MCF 10A (cell line): ENCODE data around the gene SEPTIN3. TPM values are rescaled to one million over a fixed set of nuclear protein-coding genes. Genes with fewer than 3 reads are reported as not detected.

Experiments
- BruUV-seq: library from RNA; stranded (reverse); fragments of 400-500 nt; replicated peaks from 2 replicates; lab custom pipeline; 2021; lab: Mats Ljungman, UMichigan
- CTCF ChIA-PET: fragments of 300-600 bp; sonication (Branson Sonifier 250); formaldehyde crosslinking; extraction: SDS; loops from one replicate; lab custom pipeline; 2021; ENCODE audit warnings: antibody characterized with exemption, inconsistent platforms; lab: Yijun Ruan, JAX
- POLR2A ChIA-PET: fragments of 300-600, 350-650 bp; sonication (Branson Sonifier 250); formaldehyde crosslinking; extraction: SDS; loops from one replicate; lab custom pipeline; 2020; ENCODE audit warnings: antibody characterized with exemption, inconsistent platforms; lab: Yijun Ruan, JAX
- DNase-seq: peaks from one replicate; pipeline ENCODE4 v3.0.0-alpha.2; 2018; ENCODE audit not compliant: unreplicated experiment
- H3K27ac Mint-ChIP-seq: one replicate; pipeline ENCODE4 v1.8.0; 2022; ENCODE audit warnings: mild to moderate bottlenecking, low read depth, mixed read lengths; ENCODE audit not compliant: unreplicated experiment
- H3K27me3 Mint-ChIP-seq: one replicate; pipeline ENCODE4 v1.8.0; 2022; ENCODE audit warnings: mixed read lengths; ENCODE audit not compliant: insufficient read depth, unreplicated experiment
- H3K36me3 Mint-ChIP-seq: one replicate; pipeline ENCODE4 v1.8.0; 2022; ENCODE audit warnings: mild to moderate bottlenecking, moderate library complexity, mixed read lengths; ENCODE audit not compliant: insufficient read depth, unreplicated experiment
- H3K4me1 Mint-ChIP-seq: one replicate; pipeline ENCODE4 v1.8.0; 2022; ENCODE audit warnings: mixed read lengths; ENCODE audit not compliant: insufficient read depth, unreplicated experiment
- H3K4me3 Mint-ChIP-seq: one replicate; pipeline ENCODE4 v1.8.0; 2022; ENCODE audit warnings: mild to moderate bottlenecking, moderate library complexity, mixed read lengths; ENCODE audit not compliant: unreplicated experiment
- H3K9me3 Mint-ChIP-seq: one replicate; pipeline ENCODE4 v1.8.0; 2022; ENCODE audit warnings: mixed read lengths; ENCODE audit not compliant: unreplicated experiment
- CTCF ChIP-seq: fragments of 200-600 bp; IDR thresholded peaks from one replicate; pipeline ENCODE4 v1.8.0; 2022; ENCODE audit warnings: antibody characterized with exemption, mild to moderate bottlenecking; ENCODE audit not compliant: unreplicated experiment
- intact Hi-C: fragments of 100-400 bp; cut with micrococcal nuclease; formaldehyde crosslinking; loops from 2 replicates; pipeline ENCODE4 v1.14.1; 2022
- total RNA-seq: library from RNA; stranded (reverse); gene quantifications from 2 replicates; pipeline ENCODE4 v1.2.3, GENCODE V29; 2022

SEPTIN3 gene
- total RNA-seq, 1 experiment from 2014 or later, result 0.21 TPM

- no TSS peak for BruUV-seq
- Mint-ChIP-seq H3K36me3 (no peaks in the 10 kb centered on the region), H3K9me3 (no peaks in the 10 kb centered on the region), H3K4me3 (no peak overlapping the region), H3K4me1 (no peaks in the 10 kb centered on the region), H3K27ac (no peak overlapping the region), H3K27me3 (peaks cover 9% of the 10 kb centered on the region)
- no peak for TF ChIP-seq CTCF
- intact Hi-C loops, result no loop called here
- CTCF ChIA-PET, result interaction anchor here (0.6 to 1.1 kb wide), 3 partner anchors 10 to 40 kb away, joined by 3 to 4 read pairs (median 3); no protein-coding TSS in a partner anchor
- no peak for DNase-seq
- POLR2A ChIA-PET, result no interaction called here
These were observed 46.2 kb upstream of the SEPTIN3 start for GRCh38 chr22:41922940-41923594.

- intact Hi-C loops, result no loop called here
- ChIA-PET POLR2A (no interaction called here), CTCF (interaction anchor here (0.7 to 1.1 kb wide), 3 partner anchors 11 to 61 kb away, joined by 3 to 5 read pairs (median 4); no protein-coding TSS in a partner anchor)
- Mint-ChIP-seq H3K9me3 (no peaks in the 10 kb centered on the region), H3K36me3 (no peaks in the 10 kb centered on the region), H3K4me1 (no peaks in the 10 kb centered on the region), H3K27me3 (peaks cover 11% of the 10 kb centered on the region), H3K27ac (no peak overlapping the region), H3K4me3 (no peak overlapping the region)
- TF ChIP-seq CTCF, result no peak
- no TSS peak for BruUV-seq
- no peak for DNase-seq
These were observed 45.5 kb upstream of the SEPTIN3 start for GRCh38 chr22:41923595-41924276.

- POLR2A ChIA-PET, result interaction anchor here (0.5 to 0.8 kb wide), 2 partner anchors 11 to 218 kb away, joined by 3 to 4 read pairs; no protein-coding TSS in a partner anchor
- Mint-ChIP-seq H3K27me3 (peaks cover 11% of the 10 kb centered on the region), H3K4me1 (no peaks in the 10 kb centered on the region), H3K4me3 (no peak overlapping the region), H3K9me3 (no peaks in the 10 kb centered on the region), H3K36me3 (no peaks in the 10 kb centered on the region), H3K27ac (no peak overlapping the region)
- BruUV-seq, result no TSS peak
- DNase-seq, result peak; percentile 37
- CTCF ChIA-PET, result interaction anchor here (0.7 to 1.7 kb wide), 6 partner anchors 12 to 603 kb away, joined by 3 to 6 read pairs (median 4); no protein-coding TSS in a partner anchor
- intact Hi-C loops, result no loop called here
- TF ChIP-seq CTCF, result peak; percentile 60
These were observed 43.3 kb upstream of the SEPTIN3 start for GRCh38 chr22:41925783-41926460.

- Mint-ChIP-seq H3K36me3 (no peaks in the 10 kb centered on the region), H3K4me3 (no peak overlapping the region), H3K27me3 (peaks cover 11% of the 10 kb centered on the region), H3K27ac (no peak overlapping the region), H3K9me3 (no peaks in the 10 kb centered on the region), H3K4me1 (no peaks in the 10 kb centered on the region)
- intact Hi-C loops, result no loop called here
- TF ChIP-seq CTCF, result no peak
- no peak for DNase-seq
- BruUV-seq, result no TSS peak
- CTCF ChIA-PET, result interaction anchor here (1.4 kb wide), 1 partner anchor 16 kb away, joined by 4 read pairs; no protein-coding TSS in a partner anchor
- POLR2A ChIA-PET, result no interaction called here
These were observed 41.4 kb upstream of the SEPTIN3 start for GRCh38 chr22:41927813-41928212.
